Calu3 (cell line): Measurements from ENCODE around the gene GLCE. TPM values are rescaled to one million over a fixed set of nuclear protein-coding genes. Genes with fewer than 3 reads are reported as not detected.

Source experiments
- BruUV-seq: library from RNA; stranded (reverse); fragments of 400-500 nt; replicated peaks from 2 replicates; lab custom pipeline; 2021; lab: Mats Ljungman, UMichigan
- CTCF ChIA-PET: fragments of 300-600 bp; sonication (Branson Sonifier 250); formaldehyde crosslinking; loops from one replicate; lab custom pipeline; 2022; ENCODE audit warnings: antibody characterized with exemption; lab: Charles Lee
- DNase-seq: peaks from one replicate; pipeline ENCODE4 v3.0.0; 2022
- H3K27ac Mint-ChIP-seq: one replicate; pipeline ENCODE4 v1.8.0; 2022; ENCODE audit warnings: mixed read lengths; ENCODE audit not compliant: unreplicated experiment
- H3K27me3 Mint-ChIP-seq: one replicate; pipeline ENCODE4 v1.8.0; 2022; ENCODE audit warnings: mixed read lengths; ENCODE audit not compliant: unreplicated experiment
- H3K36me3 Mint-ChIP-seq: one replicate; pipeline ENCODE4 v1.8.0; 2022; ENCODE audit warnings: mild to moderate bottlenecking, moderate library complexity, mixed read lengths; ENCODE audit not compliant: insufficient read depth, unreplicated experiment
- H3K4me1 Mint-ChIP-seq: one replicate; pipeline ENCODE4 v1.8.0; 2022; ENCODE audit warnings: mild to moderate bottlenecking, low read depth, mixed read lengths; ENCODE audit not compliant: unreplicated experiment
- H3K4me3 Mint-ChIP-seq: one replicate; pipeline ENCODE4 v1.8.0; 2022; ENCODE audit warnings: mild to moderate bottlenecking, low read depth, moderate library complexity, mixed read lengths; ENCODE audit not compliant: unreplicated experiment
- H3K9me3 Mint-ChIP-seq: one replicate; pipeline ENCODE4 v1.8.0; 2022; ENCODE audit warnings: low read depth, mixed read lengths; ENCODE audit not compliant: unreplicated experiment
- CTCF ChIP-seq: fragments of 200-600 bp; IDR thresholded peaks from one replicate; pipeline ENCODE4 v1.8.0; 2022; ENCODE audit warnings: antibody characterized with exemption; ENCODE audit not compliant: unreplicated experiment
- intact Hi-C: fragments of 100-400 bp; cut with micrococcal nuclease; formaldehyde crosslinking; loops from one replicate; pipeline ENCODE4 v1.10.0; 2022; ENCODE audit not compliant: unreplicated experiment
- total RNA-seq: library from RNA; stranded (reverse); gene quantifications from 2 replicates; pipeline ENCODE4 v1.2.3, GENCODE V29; 2022

The GLCE gene
- total RNA-seq, 1 experiment from 2014 or later = 22.4 TPM

- peaks cover 6% of the 10 kb centered on the region for H3K36me3 Mint-ChIP-seq
- no TSS peak for BruUV-seq
- peaks cover 40% of the 10 kb centered on the region for H3K4me1 Mint-ChIP-seq
- intact Hi-C loops = no loop called here
- H3K9me3 Mint-ChIP-seq = peaks cover 3% of the 10 kb centered on the region
- H3K27me3 Mint-ChIP-seq = peaks cover 15% of the 10 kb centered on the region
- no peak overlapping the region for H3K4me3 Mint-ChIP-seq
- TF ChIP-seq CTCF = no peak
- CTCF ChIA-PET = interaction anchor here (0.7 kb wide), 1 partner anchor 13 kb away, joined by 4 read pairs; no protein-coding TSS in a partner anchor
- no peak overlapping the region for H3K27ac Mint-ChIP-seq
- peak; percentile 43 for DNase-seq
Measured at GRCh38 chr15:69154684-69155083, 5.8 kb upstream of the GLCE start.

- no peak overlapping the region for H3K27ac Mint-ChIP-seq
- CTCF ChIA-PET = interaction anchor here (0.8 kb wide), 1 partner anchor 238 kb away, joined by 3 read pairs; no protein-coding TSS in a partner anchor
- peaks cover 27% of the 10 kb centered on the region for H3K36me3 Mint-ChIP-seq
- no peak overlapping the region for H3K4me3 Mint-ChIP-seq
- no peak for TF ChIP-seq CTCF
- BruUV-seq = no TSS peak
- peaks cover 35% of the 10 kb centered on the region for H3K4me1 Mint-ChIP-seq
- intact Hi-C loops = no loop called here
- no peak for DNase-seq
- H3K27me3 Mint-ChIP-seq = no peaks in the 10 kb centered on the region
- H3K9me3 Mint-ChIP-seq = no peaks in the 10 kb centered on the region
Measured at GRCh38 chr15:69156736-69157381, 3.6 kb upstream of the GLCE start.

- Mint-ChIP-seq H3K4me1 (peaks cover 35% of the 10 kb centered on the region), H3K36me3 (peaks cover 28% of the 10 kb centered on the region), H3K27ac (no peak overlapping the region), H3K27me3 (no peaks in the 10 kb centered on the region), H3K9me3 (no peaks in the 10 kb centered on the region), H3K4me3 (no peak overlapping the region)
- intact Hi-C loops = no loop called here
- CTCF ChIA-PET = interaction anchor here (0.7 kb wide), 2 partner anchors 18 to 42 kb away, joined by 3 to 4 read pairs; no protein-coding TSS in a partner anchor
- no peak for TF ChIP-seq CTCF
- no peak for DNase-seq
- no TSS peak for BruUV-seq
Measured at GRCh38 chr15:69158201-69158842, 2.1 kb upstream of the GLCE start.

GRCh38 chr15:69158843-69159240 lies 1.6 kb upstream of the GLCE start:
- DNase-seq = no peak
- peaks cover 28% of the 10 kb centered on the region for H3K36me3 Mint-ChIP-seq
- peaks cover 34% of the 10 kb centered on the region for H3K4me1 Mint-ChIP-seq
- intact Hi-C loops = no loop called here
- H3K27me3 Mint-ChIP-seq = no peaks in the 10 kb centered on the region
- H3K9me3 Mint-ChIP-seq = no peaks in the 10 kb centered on the region
- H3K27ac Mint-ChIP-seq = no peak overlapping the region
- no TSS peak for BruUV-seq
- H3K4me3 Mint-ChIP-seq = peak overlapping the region; percentile 96
- TF ChIP-seq CTCF = no peak
- CTCF ChIA-PET = no interaction called here
